GM12874 (cell line): Measurements from ENCODE around the gene ARNT2.

Experiments used
- CTCF ChIP-seq: IDR thresholded peaks from 2 replicates; pipeline ENCODE4 v1.5.1; 2011; ENCODE audit warnings: low read depth, mild to moderate bottlenecking, control low read depth, low read length, moderate library complexity; ENCODE audit not compliant: insufficient read depth

The ARNT2 gene

GRCh38 chr15:80423215-80423614 is 19.0 kb downstream of the ARNT2 start:
- TF ChIP-seq CTCF: no peak

DNA sequence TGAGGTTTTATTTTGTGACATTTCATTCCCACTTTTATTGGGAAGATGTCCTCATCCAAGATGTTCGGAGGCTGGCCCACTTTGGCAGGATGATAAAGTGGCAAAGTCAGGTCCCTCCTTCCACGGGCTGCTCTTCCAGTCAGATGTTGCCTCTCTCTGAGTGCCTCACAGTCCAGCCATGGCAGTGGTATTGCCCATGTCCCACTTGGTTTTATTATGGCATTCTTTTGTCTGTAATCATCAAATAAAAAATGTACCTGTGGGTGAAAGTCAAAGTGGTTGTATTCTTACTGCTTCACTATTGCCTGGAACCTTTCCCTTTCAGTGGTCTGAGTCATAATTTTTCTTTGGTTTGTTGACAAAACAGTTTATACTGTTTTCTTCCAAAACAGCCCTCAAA is 20.2 kb downstream of the ARNT2 start:
- no peak for TF ChIP-seq CTCF

- TF ChIP-seq CTCF: no peak
These were observed 22.1 kb downstream of the ARNT2 start for GRCh38 chr15:80426316-80426715.

DNA sequence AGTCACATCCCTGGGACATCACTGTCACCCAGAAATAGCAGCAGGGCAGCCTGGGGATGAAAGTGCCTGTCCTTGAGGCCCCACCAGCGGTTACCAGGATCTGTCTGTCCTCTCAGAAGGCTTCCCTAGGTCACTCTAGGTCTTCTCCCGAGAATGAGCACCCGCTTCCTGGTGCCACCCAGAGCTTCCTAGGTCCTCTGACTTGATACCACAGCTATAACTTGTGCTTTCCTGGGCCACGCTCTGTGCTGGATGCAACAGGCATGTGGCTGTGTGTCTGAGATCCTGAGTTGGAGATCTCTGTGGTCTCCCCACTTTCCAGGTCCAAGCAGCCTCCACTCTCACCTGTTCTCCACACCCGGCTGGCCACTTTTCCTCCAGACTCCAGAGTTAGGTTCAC is 25.8 kb downstream of the ARNT2 start:
- no peak for TF ChIP-seq CTCF

GRCh38 chr15:80431635-80432344 is 27.6 kb downstream of the ARNT2 start:
- TF ChIP-seq CTCF: no peak

DNA sequence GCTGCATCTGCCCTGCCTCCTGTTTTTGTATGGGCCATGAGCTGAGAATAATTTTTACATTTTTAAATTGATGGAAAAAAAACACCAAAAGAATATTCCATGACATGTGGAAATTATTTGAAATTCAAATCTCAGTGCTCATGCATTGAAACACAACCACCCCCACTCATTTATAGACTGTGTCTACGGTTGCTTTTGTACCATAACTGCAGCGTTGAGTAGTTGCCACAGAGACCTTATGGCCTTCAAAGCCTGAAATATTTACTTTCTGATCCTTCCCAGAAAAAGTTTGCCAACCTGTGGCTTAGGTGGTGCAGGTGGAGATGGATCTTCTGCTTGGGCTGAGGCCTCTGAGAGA is 28.1 kb downstream of the ARNT2 start:
- no peak for TF ChIP-seq CTCF

- no peak for TF ChIP-seq CTCF
These were observed 29.7 kb downstream of the ARNT2 start for GRCh38 chr15:80433836-80434235.
